ENCODE measurements around the gene CYP26C1. TPM values are rescaled to one million over a fixed set of nuclear protein-coding genes. Genes with fewer than 3 reads are reported as not detected.

Gene CYP26C1
- total and polyA plus RNA-seq, 7 experiments from 2014 or later: 0.10 to 0.38 (median 0.27) TPM; not detected in 2

GRCh38 chr10:93058139-93058538 lies 2.5 kb upstream of the CYP26C1 start:
- Mint-ChIP-seq H3K4me1 (peaks cover 9 to 28% (median 19%) of the 10 kb centered on the region in 7 donors), H3K9me3 (no peaks in the 10 kb centered on the region), H3K36me3 (peaks cover 4 to 41% (median 29%) of the 10 kb centered on the region in 5 donors), H3K27ac (no peak overlapping the region), H3K27me3 (peaks cover 15 to 26% (median 20%) of the 10 kb centered on the region in 5 donors), H3K4me3 (no peak overlapping the region)
- Histone ChIP-seq H3K27me3 (ENCODE audit: control insufficient read depth in 2 of 2, insufficient read depth in 2 of 2, low read length in 2 of 2) (no peaks in the 10 kb centered on the region), H3K36me3 (ENCODE audit: control insufficient read depth in 2 of 3, insufficient read depth in 3 of 3, low read length in 3 of 3) (peaks cover 0 to 5% (median 0%) of the 10 kb centered on the region in 3 experiments), H3K4me1 (ENCODE audit: control insufficient read depth in 2 of 2, insufficient read depth in 2 of 2, low read length in 2 of 2) (peaks cover 0 to 13% of the 10 kb centered on the region in 2 donors), H3K27ac (ENCODE audit: low read depth, low read length) (no peak overlapping the region), H3K4me3 (ENCODE audit: low read length) (no peak overlapping the region), H3K9me3 (ENCODE audit: control insufficient read depth in 2 of 3, low read length in 3 of 3) (no peaks in the 10 kb centered on the region)
- ATAC-seq: no peak
- ChIA-PET POLR2A (no interaction called here), CTCF (no interaction called here)
- DNase-seq: no peak
- intact Hi-C loops (cut with micrococcal nuclease): no loop called here

DNA sequence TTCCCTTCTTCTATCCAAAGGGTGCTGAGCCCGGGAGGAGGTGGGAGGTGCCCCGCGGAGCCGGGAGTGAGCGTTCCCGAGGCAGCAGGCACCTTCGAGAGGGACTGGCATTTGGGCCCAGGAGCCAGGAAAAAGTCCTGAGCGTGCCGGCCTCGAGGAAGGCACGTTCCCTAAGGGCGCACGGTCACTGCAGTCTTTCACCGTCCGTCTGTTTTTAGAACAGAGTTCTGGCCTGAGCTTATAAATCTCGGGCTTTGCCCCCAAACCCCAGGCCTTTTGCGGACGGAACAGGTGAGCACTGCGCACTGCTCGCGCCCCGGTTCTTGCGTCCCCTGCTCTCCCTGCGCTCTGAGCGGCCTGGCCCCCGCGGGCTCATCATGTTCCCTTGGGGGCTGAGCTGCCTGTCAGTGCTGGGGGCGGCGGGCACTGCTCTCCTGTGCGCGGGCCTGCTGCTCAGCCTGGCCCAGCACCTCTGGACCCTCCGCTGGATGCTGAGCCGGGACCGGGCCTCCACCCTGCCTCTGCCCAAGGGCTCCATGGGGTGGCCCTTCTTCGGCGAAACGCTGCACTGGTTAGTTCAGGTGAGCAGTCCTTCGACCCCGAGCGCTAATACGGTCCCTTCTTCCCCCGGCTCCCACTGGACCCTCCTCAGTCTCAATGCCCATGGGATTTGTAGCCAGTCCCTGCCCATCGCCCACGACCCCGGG lies 442 bp downstream of the CYP26C1 start:
- Mint-ChIP-seq H3K36me3 (peaks cover 4 to 33% (median 23%) of the 10 kb centered on the region in 5 donors), H3K27me3 (peaks cover 32 to 46% (median 42%) of the 10 kb centered on the region in 5 donors), H3K4me3 (peak overlapping the region in 6 of 10 donors; percentile 34 to 80 (median 71)), H3K9me3 (no peaks in the 10 kb centered on the region), H3K4me1 (peaks cover 12 to 40% (median 33%) of the 10 kb centered on the region in 7 donors), H3K27ac (no peak overlapping the region)
- POLR2A ChIA-PET: no interaction called here
- Histone ChIP-seq H3K27ac (ENCODE audit: low read depth, low read length) (no peak overlapping the region), H3K4me1 (ENCODE audit: control insufficient read depth in 2 of 2, insufficient read depth in 2 of 2, low read length in 2 of 2) (peaks cover 0 to 13% of the 10 kb centered on the region in 2 donors), H3K9me3 (ENCODE audit: control insufficient read depth in 2 of 3, low read length in 3 of 3) (no peaks in the 10 kb centered on the region), H3K4me3 (ENCODE audit: low read length) (no peak overlapping the region), H3K36me3 (ENCODE audit: control insufficient read depth in 2 of 3, insufficient read depth in 3 of 3, low read length in 3 of 3) (peaks cover 0 to 5% (median 0%) of the 10 kb centered on the region in 3 experiments), H3K27me3 (ENCODE audit: control insufficient read depth in 2 of 2, insufficient read depth in 2 of 2, low read length in 2 of 2) (no peaks in the 10 kb centered on the region)
- intact Hi-C loops (cut with micrococcal nuclease): no loop called here
- ATAC-seq: no peak
- CTCF ChIA-PET: no interaction called here
- DNase-seq: no peak

DNA sequence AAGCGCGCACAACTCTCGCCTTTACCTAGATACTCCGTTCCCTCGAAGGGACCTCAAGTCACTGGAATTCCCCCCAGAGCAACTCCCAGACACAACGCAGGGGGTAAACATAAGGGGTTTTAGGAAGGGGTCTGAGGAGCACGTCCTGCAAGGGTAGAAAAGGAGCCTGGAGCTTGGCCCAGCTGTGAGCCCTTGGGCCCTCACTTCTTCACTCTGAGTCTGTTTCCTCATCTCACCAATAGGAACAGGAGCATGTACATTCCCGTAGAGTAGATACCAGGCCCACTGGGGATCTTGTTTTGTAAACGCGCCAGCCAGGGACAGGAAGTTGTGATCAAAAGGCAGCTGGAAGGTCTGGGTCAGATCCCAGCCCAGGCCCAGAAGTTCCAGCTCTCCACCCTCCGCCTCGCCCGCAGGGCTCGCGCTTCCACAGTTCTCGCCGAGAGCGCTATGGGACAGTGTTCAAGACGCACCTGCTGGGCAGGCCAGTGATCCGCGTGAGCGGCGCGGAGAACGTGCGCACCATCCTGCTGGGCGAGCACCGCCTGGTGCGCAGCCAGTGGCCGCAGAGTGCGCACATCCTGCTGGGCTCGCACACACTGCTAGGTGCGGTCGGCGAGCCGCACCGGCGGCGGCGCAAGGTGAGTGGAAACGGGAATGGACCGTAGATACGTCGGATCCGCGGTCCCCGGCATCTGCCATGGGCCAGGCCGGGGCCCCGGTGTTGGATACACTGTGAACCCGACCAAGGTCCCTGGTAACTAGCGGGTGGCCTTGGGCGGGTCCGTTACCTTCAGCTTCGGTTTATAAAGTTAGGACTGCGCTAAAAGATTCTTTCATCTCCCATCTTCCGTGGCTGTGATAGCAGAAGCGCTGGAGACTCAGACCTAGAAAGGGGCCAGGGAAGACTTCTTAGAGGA lies 1.3 kb downstream of the CYP26C1 start:
- Histone ChIP-seq H3K4me1 (ENCODE audit: control insufficient read depth in 2 of 2, insufficient read depth in 2 of 2, low read length in 2 of 2) (peaks cover 0 to 13% of the 10 kb centered on the region in 2 donors), H3K27me3 (ENCODE audit: control insufficient read depth in 2 of 2, insufficient read depth in 2 of 2, low read length in 2 of 2) (peaks cover 0 to 3% of the 10 kb centered on the region in 2 donors), H3K36me3 (ENCODE audit: control insufficient read depth in 2 of 3, insufficient read depth in 3 of 3, low read length in 3 of 3) (peaks cover 0 to 5% (median 0%) of the 10 kb centered on the region in 3 experiments), H3K9me3 (ENCODE audit: control insufficient read depth in 2 of 3, low read length in 3 of 3) (no peaks in the 10 kb centered on the region), H3K4me3 (ENCODE audit: low read length) (peak overlapping the region; percentile 9), H3K27ac (ENCODE audit: low read depth, low read length) (no peak overlapping the region)
- POLR2A ChIA-PET: no interaction called here
- Mint-ChIP-seq H3K4me3 (peak overlapping the region; percentile 58 to 82 (median 71)), H3K4me1 (peaks cover 12 to 43% (median 33%) of the 10 kb centered on the region in 7 donors), H3K36me3 (peaks cover 4 to 28% (median 20%) of the 10 kb centered on the region in 5 donors), H3K27me3 (peaks cover 39 to 52% (median 48%) of the 10 kb centered on the region in 5 donors), H3K27ac (no peak overlapping the region), H3K9me3 (no peaks in the 10 kb centered on the region)
- intact Hi-C loops (cut with micrococcal nuclease): no loop called here
- CTCF ChIA-PET: no interaction called here
- no peak for DNase-seq
- peak; percentile 28 for ATAC-seq

- peak overlapping the region in 9 of 10 donors; percentile 58 to 82 (median 73) for H3K4me3 Mint-ChIP-seq
- peaks cover 0 to 3% of the 10 kb centered on the region in 2 donors for H3K27me3 ChIP-seq (ENCODE audit: control insufficient read depth in 2 of 2, insufficient read depth in 2 of 2, low read length in 2 of 2)
- peaks cover 0 to 1% (median 0%) of the 10 kb centered on the region in 11 donors for H3K9me3 Mint-ChIP-seq
- H3K27ac Mint-ChIP-seq: no peak overlapping the region
- ATAC-seq (peak; percentile 70), DNase-seq (peak in 5 of 9 donors; percentile 28 to 67 (median 37))
- H3K36me3 Mint-ChIP-seq: peaks cover 4 to 23% (median 16%) of the 10 kb centered on the region in 5 donors
- H3K9me3 ChIP-seq (ENCODE audit: control insufficient read depth in 2 of 3, low read length in 3 of 3): no peaks in the 10 kb centered on the region
- POLR2A ChIA-PET: no interaction called here
- H3K4me1 Mint-ChIP-seq: peaks cover 12 to 50% (median 33%) of the 10 kb centered on the region in 7 donors
- CTCF ChIA-PET: no interaction called here
- H3K27ac ChIP-seq (ENCODE audit: low read depth, low read length): no peak overlapping the region
- H3K27me3 Mint-ChIP-seq: peaks cover 46 to 60% (median 56%) of the 10 kb centered on the region in 5 donors
- intact Hi-C loops (cut with micrococcal nuclease): no loop called here
- H3K4me1 ChIP-seq (ENCODE audit: control insufficient read depth in 2 of 2, insufficient read depth in 2 of 2, low read length in 2 of 2): peaks cover 0 to 13% of the 10 kb centered on the region in 2 donors
- peaks cover 0 to 5% (median 0%) of the 10 kb centered on the region in 3 experiments for H3K36me3 ChIP-seq (ENCODE audit: control insufficient read depth in 2 of 3, insufficient read depth in 3 of 3, low read length in 3 of 3)
- H3K4me3 ChIP-seq (ENCODE audit: low read length): peak overlapping the region; percentile 9
Observed at GRCh38 chr10:93062514-93063143, 2.0 kb downstream of the CYP26C1 start.

DNA sequence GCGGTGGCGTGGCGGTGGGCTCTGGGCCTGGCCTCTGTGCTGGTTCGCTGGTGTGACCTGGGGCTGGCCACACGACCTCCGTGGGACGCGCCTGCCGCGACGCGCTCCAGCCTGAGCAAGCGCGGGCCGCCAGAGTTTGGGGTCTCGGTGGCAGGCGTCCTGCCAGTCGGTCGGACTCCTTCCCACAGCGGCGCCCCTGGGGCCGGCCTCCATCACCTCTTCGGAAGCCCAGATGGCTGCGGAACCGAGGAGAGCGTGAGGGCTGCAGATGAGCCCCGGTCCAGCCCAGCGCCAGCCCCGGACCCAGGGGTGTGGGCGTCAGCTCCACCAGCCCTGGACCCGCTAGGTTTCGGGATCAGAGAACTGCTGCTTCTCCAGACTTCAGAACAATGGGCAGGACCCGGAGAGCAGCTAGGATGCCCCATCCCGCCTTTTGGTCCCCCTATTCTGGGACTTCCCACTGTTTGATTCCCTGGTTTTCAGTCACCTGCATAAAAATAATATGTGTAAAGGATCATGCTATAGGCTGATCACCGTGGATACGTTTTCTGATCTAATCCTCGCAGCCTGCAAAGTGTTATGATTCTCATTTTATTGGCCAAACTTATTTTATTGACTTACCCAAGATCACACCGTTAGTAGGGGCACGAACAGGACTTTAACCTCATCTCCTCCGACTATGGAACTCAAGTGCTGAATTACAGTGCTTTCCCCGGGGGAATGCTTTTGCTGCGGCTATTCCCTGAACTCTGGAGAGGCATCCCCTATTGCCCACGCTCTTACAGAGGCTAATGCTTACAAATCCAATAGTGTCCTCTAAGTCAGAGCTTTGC lies 2.8 kb downstream of the CYP26C1 start:
- ChIA-PET CTCF (no interaction called here), POLR2A (no interaction called here)
- peaks cover 0 to 17% (median 12%) of the 10 kb centered on the region in 5 donors for H3K36me3 Mint-ChIP-seq
- DNase-seq (no peak), ATAC-seq (peak; percentile 9)
- peaks cover 0 to 13% of the 10 kb centered on the region in 2 donors for H3K4me1 ChIP-seq (ENCODE audit: control insufficient read depth in 2 of 2, insufficient read depth in 2 of 2, low read length in 2 of 2)
- peaks cover 12 to 54% (median 33%) of the 10 kb centered on the region in 7 donors for H3K4me1 Mint-ChIP-seq
- H3K27me3 ChIP-seq (ENCODE audit: control insufficient read depth in 2 of 2, insufficient read depth in 2 of 2, low read length in 2 of 2): peaks cover 0 to 3% of the 10 kb centered on the region in 2 donors
- peaks cover 45 to 68% (median 59%) of the 10 kb centered on the region in 5 donors for H3K27me3 Mint-ChIP-seq
- H3K9me3 ChIP-seq (ENCODE audit: control insufficient read depth in 2 of 3, low read length in 3 of 3): no peaks in the 10 kb centered on the region
- H3K4me3 ChIP-seq (ENCODE audit: low read length): no peak overlapping the region
- intact Hi-C loops (cut with micrococcal nuclease): no loop called here
- H3K36me3 ChIP-seq (ENCODE audit: control insufficient read depth in 2 of 3, insufficient read depth in 3 of 3, low read length in 3 of 3): no peaks in the 10 kb centered on the region
- no peak overlapping the region for H3K27ac Mint-ChIP-seq
- no peak overlapping the region for H3K27ac ChIP-seq (ENCODE audit: low read depth, low read length)
- H3K9me3 Mint-ChIP-seq: peaks cover 0 to 1% (median 0%) of the 10 kb centered on the region in 11 donors
- H3K4me3 Mint-ChIP-seq: peak overlapping the region in 9 of 10 donors; percentile 50 to 69 (median 59)

Data from naive thymus-derived CD4-positive, alpha-beta T cell (primary cell).